Measurements from ENCODE around the gene ATP8A2.
"Not testable (repeated sequence)": the region's sequence is repeated elsewhere in the genome, so short reads cannot be mapped to it uniquely, and the experiment has no call there.

ATP8A2 gene

GRCh38 chr13:25774056-25774455 is 402.3 kb downstream of the ATP8A2 start:
- DNase-seq, result not testable (repeated sequence)

- DNase-seq, result no peak
These were observed 403.5 kb downstream of the ATP8A2 start for GRCh38 chr13:25775275-25775674.

DNA sequence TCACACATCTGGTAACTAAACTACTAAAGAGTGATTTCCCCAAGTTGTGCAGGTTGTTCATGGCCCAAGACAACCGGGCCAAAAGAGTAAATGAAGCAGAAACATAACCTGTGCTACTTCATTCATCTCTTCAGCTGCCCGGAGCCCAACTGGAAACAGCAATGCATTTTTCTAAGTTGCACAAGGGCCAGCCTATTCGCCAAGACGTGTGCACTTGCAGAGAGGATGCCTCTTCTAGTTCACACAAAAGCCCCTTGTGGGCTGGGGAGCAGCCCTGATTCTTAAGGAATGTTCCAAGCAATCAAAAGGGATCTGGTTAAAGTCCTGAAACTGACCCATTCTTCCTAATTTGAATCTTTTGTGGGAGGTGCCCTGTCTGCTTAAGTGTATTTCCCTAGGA is 404.2 kb downstream of the ATP8A2 start:
- DNase-seq, result no peak

- DNase-seq, result no peak
These were observed 404.9 kb downstream of the ATP8A2 start for GRCh38 chr13:25776722-25777121.

GRCh38 chr13:25777509-25777908 is 405.7 kb downstream of the ATP8A2 start:
- no peak for DNase-seq

DNA sequence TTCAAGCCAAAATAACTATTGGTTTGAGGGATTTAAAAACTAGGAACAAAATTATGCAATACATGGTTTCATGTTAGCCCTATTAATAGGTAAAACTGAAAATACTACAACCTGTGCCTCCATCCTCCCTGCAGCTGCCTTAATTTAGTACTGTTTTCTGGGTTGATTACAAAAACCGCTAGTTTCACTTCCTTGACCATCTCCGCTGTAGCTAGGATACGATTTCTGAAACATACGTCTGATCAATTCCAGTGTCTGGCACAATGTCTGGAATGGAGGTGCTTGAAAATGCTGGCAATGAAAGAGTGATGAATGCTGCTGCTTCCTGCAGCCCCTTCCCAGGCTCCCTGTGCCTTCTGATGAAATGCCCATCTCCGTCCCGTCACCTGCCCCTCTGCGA is 406.6 kb downstream of the ATP8A2 start:
- no peak for DNase-seq

GRCh38 chr13:25778808-25779305 is 407.1 kb downstream of the ATP8A2 start:
- DNase-seq, result no peak

- DNase-seq, result no peak
These were observed 411.3 kb downstream of the ATP8A2 start for GRCh38 chr13:25783076-25783475.

DNA sequence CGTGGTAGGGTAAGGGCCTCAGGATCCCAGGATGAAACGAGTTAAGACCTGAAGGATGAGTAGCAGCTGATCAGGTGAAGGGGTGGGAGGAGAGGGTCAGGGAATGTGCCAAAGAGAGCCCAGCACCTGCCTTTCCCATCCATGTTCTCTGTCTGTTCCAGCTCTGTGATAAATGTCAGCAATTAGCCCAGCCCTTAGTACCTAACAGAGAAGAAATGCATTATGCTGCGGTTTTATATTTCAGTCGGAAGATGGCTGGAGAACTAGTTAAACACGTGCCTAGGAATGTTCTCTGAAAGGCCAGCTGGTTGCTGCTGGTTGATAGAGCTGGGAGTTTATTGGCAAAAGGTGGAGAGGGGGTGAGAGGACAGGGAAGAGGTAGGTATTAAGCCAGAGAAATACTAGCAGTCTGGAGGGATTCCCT is 411.8 kb downstream of the ATP8A2 start:
- DNase-seq, result no peak

GRCh38 chr13:25784119-25784518 is 412.3 kb downstream of the ATP8A2 start:
- no peak for DNase-seq

GRCh38 chr13:25790137-25790536 is 418.4 kb downstream of the ATP8A2 start:
- not testable (repeated sequence) for DNase-seq

- no peak for DNase-seq
These were observed 423.5 kb downstream of the ATP8A2 start for GRCh38 chr13:25795277-25795676.

GRCh38 chr13:25796474-25796873 is 424.7 kb downstream of the ATP8A2 start:
- DNase-seq, result no peak

GRCh38 chr13:25798998-25799397 is 427.2 kb downstream of the ATP8A2 start:
- no peak for DNase-seq

DNA sequence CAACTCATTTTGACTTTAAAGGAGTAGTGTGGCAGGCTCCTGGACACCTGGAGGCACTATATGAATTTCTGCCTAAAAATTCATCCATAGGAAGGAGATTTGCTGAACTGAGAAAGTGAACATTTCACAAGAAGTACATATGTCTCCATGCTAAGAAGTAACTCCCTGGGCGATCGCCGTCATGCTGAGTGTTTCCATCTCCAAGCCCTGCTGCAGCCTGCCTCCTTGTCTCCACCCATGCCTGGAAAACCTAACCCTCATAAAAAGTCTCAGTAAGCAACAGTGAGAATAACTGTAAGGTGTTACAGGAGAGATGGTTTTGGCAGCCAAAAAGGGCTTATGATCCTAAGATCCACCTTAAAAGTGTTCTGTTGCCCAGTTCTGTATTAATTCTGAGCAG is 428.7 kb downstream of the ATP8A2 start:
- no peak for DNase-seq

DNA sequence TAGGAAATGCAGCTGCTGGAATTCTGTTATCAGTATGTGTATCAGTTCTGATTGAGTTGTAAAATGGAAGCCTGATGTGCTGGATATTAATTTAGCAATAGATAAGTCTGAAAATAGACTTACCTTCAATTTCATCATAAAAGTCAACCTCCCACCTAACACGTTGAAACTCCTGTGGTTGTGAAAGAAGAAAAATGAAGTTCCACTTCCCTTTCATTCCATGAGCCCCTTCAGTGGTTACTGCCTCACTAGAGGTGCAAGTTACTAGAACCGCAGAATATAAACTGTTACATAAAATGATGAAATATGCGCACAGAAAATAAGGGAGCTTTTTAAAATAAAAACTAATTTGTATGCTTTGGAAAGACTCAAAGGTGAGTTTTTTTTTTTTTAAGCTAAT is 430.8 kb downstream of the ATP8A2 start:
- DNase-seq, result no peak

- no peak for DNase-seq
These were observed 431.9 kb downstream of the ATP8A2 start for GRCh38 chr13:25803641-25804040.

GRCh38 chr13:25806264-25806974 is 434.6 kb downstream of the ATP8A2 start:
- no peak for DNase-seq

- no peak for DNase-seq
These were observed 435.8 kb downstream of the ATP8A2 start for GRCh38 chr13:25807562-25807961.

DNA sequence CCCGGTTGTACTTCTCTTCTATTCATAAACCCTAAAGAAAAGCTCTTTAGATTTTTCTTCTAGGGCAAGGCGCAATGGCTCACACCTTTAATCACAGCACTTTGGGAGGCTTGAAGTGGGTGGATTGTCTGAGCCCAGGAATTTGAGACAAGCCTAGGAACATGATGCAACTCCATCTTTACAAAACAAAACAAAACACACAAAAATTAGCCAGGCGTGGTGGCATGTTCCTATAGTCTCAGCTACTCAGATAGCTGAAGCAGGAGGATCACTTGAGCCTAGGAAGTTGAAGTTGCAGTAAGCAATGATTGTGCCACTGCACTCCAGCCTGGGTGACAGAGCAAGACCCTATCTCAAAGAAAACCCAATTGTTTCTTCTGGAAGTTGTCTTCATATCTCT is 439.7 kb downstream of the ATP8A2 start:
- no peak for DNase-seq

GRCh38 chr13:25816239-25816638 is 444.5 kb downstream of the ATP8A2 start:
- no peak for DNase-seq

- no peak for DNase-seq
These were observed 448.2 kb downstream of the ATP8A2 start for GRCh38 chr13:25819856-25820530.

DNA sequence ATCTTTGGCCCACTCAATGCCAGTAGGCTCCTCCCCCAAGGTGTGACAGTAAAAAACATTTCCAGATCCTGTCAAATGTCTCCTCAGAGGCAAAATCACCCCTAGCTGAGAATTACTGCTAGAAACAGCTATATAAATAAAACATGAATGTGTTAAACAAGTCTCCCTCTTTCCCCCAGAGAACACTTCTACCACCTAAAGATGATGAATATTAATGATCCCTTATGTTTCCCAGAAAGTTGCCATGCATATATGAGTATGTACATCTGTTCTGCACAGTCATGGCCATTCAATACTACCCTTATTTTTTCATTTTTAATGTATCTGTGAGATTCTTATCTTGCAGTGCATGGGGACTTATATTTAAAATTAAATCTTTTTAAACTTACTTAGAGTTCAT is 450.0 kb downstream of the ATP8A2 start:
- no peak for DNase-seq

- not testable (repeated sequence) for DNase-seq
These were observed 455.4 kb downstream of the ATP8A2 start for GRCh38 chr13:25827221-25827620.

Measured in NCI-H146 (cell line).